Globus pallidus (tissue), 1 donor: ENCODE results near the gene C16orf87.

Experiments used
- DNase-seq: peaks from one replicate; pipeline ENCODE4 v3.0.0-alpha.2; 2015; ENCODE audit warnings: low spot score

C16orf87 gene

GRCh38 chr16:46843898-46844642 lies 13.1 kb upstream of the C16orf87 start:
- no peak for DNase-seq

DNA sequence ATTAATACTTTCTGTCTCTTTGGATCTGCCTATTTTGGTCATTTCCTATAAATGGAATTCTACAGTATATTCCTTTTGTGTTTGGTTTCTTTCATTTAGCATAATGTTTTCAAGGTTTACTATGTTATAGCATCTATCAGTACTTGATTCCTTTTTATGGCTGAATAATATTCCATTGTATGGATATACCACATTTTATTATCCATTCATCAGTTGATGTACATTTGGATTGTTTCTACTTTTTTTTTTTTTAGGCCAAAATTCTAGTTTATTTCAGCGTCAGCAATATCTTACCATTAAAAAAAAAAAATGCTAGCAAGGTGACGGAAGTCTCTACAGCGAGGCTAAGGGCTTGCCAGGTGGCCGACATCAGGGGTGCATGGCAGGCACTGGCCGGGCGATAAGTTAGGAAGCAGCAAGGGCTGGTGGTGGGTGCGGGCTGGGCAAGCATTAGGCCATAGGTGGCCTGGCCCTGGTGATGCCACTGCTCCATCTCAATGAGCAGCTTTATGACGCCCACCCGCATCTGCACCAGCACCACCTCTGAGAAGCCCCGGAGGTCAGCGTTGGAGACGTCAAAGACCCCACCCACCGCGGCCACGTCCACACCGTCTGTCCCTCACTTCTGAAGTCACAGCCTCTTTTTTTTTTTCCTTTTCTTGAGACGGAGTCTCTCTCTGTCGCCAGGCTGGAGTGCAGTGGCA lies 11.4 kb upstream of the C16orf87 start:
- no peak for DNase-seq

GRCh38 chr16:46839986-46840443 lies 9.0 kb upstream of the C16orf87 start:
- DNase-seq, result no peak

- no peak for DNase-seq
Observed at GRCh38 chr16:46836534-46837530, 5.9 kb upstream of the C16orf87 start.

GRCh38 chr16:46833460-46833800 lies 2.5 kb upstream of the C16orf87 start:
- no peak for DNase-seq

GRCh38 chr16:46832757-46833459 lies 1.9 kb upstream of the C16orf87 start:
- no peak for DNase-seq

GRCh38 chr16:46830417-46830901 lies 521 bp downstream of the C16orf87 start:
- peak; percentile 40 for DNase-seq

DNA sequence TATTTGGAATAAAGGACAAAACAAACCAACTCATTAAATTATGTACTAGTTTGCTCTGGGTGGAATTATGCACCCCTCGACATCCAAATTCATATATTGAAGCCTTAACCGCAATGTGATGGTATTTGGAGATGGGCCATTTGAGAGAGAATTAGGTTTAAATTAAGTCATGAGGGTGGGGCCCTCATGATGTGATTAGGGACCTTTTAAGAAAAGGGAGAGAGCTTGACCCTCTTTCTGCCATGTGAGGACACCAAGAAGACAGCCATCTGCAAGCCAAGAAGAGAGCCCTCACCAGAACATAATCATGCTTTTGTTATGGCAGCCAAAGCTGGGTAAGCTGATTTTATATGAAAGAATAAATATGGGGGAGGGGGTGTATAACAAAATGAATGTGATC lies 2.0 kb downstream of the C16orf87 start:
- DNase-seq, result peak; percentile 24

DNA sequence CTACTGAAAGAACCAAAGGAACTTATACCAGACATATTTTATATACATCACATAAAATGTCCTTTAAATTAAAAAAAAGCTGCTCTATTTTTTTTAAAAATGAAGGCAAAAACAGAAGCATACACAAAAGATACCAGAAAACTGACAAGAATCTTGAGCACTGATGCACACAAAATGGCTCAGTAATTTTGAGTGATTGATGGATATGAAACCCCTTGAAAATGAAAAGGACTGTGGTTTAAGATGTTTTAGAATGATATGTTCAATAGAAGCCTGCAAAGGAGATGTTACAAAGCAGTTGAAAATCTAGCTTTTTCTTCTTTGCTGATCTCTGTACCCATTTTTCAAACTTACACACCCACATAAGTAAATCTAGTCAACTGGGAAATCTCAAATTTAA lies 2.7 kb downstream of the C16orf87 start:
- no peak for DNase-seq

DNA sequence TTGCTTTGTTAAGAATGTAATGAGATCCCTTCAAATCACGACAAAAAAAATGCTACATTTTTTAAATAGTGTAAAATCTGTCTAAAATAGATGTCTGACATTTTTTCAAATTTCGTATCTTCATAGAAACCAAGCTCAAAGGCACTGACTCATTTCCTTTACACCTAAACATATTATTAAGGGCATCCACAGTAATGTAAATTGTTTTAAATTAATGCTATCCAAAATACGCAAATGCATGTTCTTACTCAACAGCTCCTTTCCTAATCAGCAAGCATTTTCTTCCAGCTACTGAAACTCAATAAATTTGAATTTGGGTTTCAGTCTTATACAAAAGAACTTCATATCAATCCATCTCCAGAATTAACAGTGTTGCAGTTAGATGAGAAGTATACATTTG lies 4.3 kb downstream of the C16orf87 start:
- no peak for DNase-seq

- no peak for DNase-seq
Observed at GRCh38 chr16:46822270-46822669, 8.7 kb downstream of the C16orf87 start.

- no peak for DNase-seq
Observed at GRCh38 chr16:46817961-46818360, 13.0 kb downstream of the C16orf87 start.

GRCh38 chr16:46814790-46815189 lies 16.2 kb downstream of the C16orf87 start:
- no peak for DNase-seq

DNA sequence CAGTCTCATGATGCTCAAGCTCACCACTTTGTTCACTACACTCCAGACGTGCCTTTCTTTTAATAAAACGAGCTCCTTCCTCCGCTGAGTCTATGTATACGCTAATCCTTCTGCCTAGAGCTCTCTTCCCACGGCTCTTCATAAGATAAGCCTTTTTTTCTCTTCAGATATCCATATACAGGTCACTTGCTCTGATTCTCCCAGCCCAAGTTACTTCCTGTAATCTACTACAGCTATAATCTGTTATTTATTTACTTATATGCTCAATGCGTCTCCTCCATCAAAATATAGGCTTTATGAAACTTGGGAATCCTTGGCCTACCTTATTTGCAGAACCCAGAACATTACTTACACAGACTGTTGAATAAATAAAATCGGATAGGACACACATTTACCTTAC lies 17.4 kb downstream of the C16orf87 start:
- no peak for DNase-seq

- no peak for DNase-seq
Observed at GRCh38 chr16:46812781-46813540, 18.0 kb downstream of the C16orf87 start.

- no peak for DNase-seq
Observed at GRCh38 chr16:46811682-46812081, 19.3 kb downstream of the C16orf87 start.

GRCh38 chr16:46808997-46809396 lies 22.0 kb downstream of the C16orf87 start:
- no peak for DNase-seq

DNA sequence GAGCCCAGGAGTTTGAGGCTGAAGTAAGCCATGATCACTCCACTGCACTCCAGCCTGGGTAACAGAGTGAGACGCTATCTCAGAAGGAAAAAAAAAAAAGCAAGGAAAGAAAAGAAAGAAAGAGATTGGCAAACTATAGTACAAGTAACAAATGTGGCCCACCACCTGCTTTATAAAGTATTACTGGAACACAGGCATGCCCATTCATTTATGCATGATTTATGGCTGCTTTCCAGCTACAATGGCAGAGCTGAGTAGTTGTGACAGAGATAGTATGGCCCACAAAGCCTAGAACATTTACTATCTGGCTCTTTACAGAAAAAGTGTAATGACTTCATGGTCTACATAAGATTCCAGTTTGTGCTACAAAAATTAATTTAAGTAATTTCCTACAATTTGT lies 23.6 kb downstream of the C16orf87 start:
- no peak for DNase-seq

DNA sequence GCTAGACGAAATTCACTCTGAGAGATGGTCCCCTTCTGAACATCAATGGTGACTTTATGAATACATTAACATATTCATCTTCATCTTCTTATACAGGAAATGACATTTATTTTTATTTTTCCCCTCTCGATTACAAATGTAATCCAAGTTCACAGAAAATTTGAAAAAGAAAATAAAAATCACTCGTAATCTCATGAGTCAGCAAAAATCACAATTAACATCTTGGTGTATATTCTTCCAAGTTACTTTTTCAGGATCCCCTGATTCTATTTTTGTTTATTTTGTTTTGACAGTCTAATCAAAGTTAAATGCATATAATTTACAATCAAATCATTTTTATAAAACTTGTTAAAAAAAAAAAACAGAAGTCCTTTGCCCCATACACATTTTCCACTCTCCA lies 27.6 kb downstream of the C16orf87 start:
- DNase-seq, result no peak

- DNase-seq, result no peak
Observed at GRCh38 chr16:46801428-46802049, 29.4 kb downstream of the C16orf87 start.
